NOMO-1 treated with DMSO at 0.1 percent for 48 hours (cell line): ENCODE data around the gene MAN2B2.
"Not testable (repeated sequence)": the region's sequence is repeated elsewhere in the genome, so short reads cannot be mapped to it uniquely, and the experiment has no call there.

ENCODE experiments used
- DNase-seq: peaks from one replicate; lab custom pipeline; 2025; ENCODE audit not compliant: unreplicated experiment; lab: John Stamatoyannopoulos, UW

Gene MAN2B2

GRCh38 chr4:6613676-6614651 lies 39.0 kb downstream of the MAN2B2 start:
- no peak for DNase-seq

GRCh38 chr4:6614701-6615230 lies 39.8 kb downstream of the MAN2B2 start:
- DNase-seq, result no peak

GRCh38 chr4:6616087-6616995 lies 41.4 kb downstream of the MAN2B2 start:
- DNase-seq, result no peak

- DNase-seq, result no peak
Measured at GRCh38 chr4:6617246-6617645, 42.3 kb downstream of the MAN2B2 start.

- DNase-seq, result no peak
Measured at GRCh38 chr4:6618386-6619115, 43.6 kb downstream of the MAN2B2 start.

- DNase-seq, result no peak
Measured at GRCh38 chr4:6619116-6619465, 44.1 kb downstream of the MAN2B2 start.

- DNase-seq, result no peak
Measured at GRCh38 chr4:6619466-6620255, 44.7 kb downstream of the MAN2B2 start.

GRCh38 chr4:6620296-6620695 lies 45.3 kb downstream of the MAN2B2 start:
- no peak for DNase-seq

GRCh38 chr4:6620891-6621555 lies 46.0 kb downstream of the MAN2B2 start:
- no peak for DNase-seq

- no peak for DNase-seq
Measured at GRCh38 chr4:6621556-6621927, 46.6 kb downstream of the MAN2B2 start.

GRCh38 chr4:6622744-6623143 lies 47.8 kb downstream of the MAN2B2 start:
- DNase-seq, result no peak

GRCh38 chr4:6625256-6625655 lies 50.3 kb downstream of the MAN2B2 start:
- DNase-seq, result no peak

GRCh38 chr4:6626066-6626465 lies 51.1 kb downstream of the MAN2B2 start:
- no peak for DNase-seq

GRCh38 chr4:6627832-6628231 lies 52.8 kb downstream of the MAN2B2 start:
- DNase-seq, result no peak

GRCh38 chr4:6628484-6628883 lies 53.5 kb downstream of the MAN2B2 start:
- not testable (repeated sequence) for DNase-seq

GRCh38 chr4:6632125-6632524 lies 57.1 kb downstream of the MAN2B2 start:
- no peak for DNase-seq

GRCh38 chr4:6633091-6633906 lies 58.3 kb downstream of the MAN2B2 start:
- peak; percentile 90 for DNase-seq

GRCh38 chr4:6634746-6635145 lies 59.8 kb downstream of the MAN2B2 start:
- DNase-seq, result no peak
